ENCODE results near the gene ALKBH8. TPM values are rescaled to one million over a fixed set of nuclear protein-coding genes. Genes with fewer than 3 reads are reported as not detected.
"Not testable (repeated sequence)": the region's sequence is repeated elsewhere in the genome, so short reads cannot be mapped to it uniquely, and the experiment has no call there.

Gene ALKBH8
- total RNA-seq, 1 donor from 2014 or later: 13.3 TPM

DNA sequence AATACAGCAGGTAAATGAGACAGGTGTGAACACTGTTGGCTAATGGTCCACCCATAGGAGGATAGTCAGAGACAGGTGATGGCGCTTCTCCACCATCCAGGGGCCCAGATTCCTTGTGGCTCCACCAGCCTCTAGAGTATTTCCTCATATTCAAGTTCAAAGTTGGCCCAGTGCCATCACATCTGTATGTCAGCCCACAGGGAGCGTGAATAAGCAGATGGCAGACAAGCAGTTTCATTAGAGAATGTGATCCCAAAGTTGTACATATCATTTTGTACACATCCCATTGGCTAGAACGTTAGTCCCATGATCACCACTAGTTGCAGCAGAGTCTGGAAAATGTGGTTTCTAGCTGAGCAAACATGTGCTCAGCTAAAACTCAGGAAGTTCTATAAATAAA, 96.9 kb downstream of the ALKBH8 start:
- no peaks in the 10 kb centered on the region for H3K36me3 Mint-ChIP-seq (ENCODE audit: low read depth)
- peaks cover 7% of the 10 kb centered on the region for H3K9me3 Mint-ChIP-seq
- H3K4me1 Mint-ChIP-seq: no peaks in the 10 kb centered on the region
- no peak overlapping the region for H3K27ac Mint-ChIP-seq
- H3K27me3 Mint-ChIP-seq: peaks cover 14% of the 10 kb centered on the region
- intact Hi-C loops (cut with micrococcal nuclease): no loop called here
- peak; percentile 34 for DNase-seq
- no peak overlapping the region for H3K4me3 Mint-ChIP-seq

DNA sequence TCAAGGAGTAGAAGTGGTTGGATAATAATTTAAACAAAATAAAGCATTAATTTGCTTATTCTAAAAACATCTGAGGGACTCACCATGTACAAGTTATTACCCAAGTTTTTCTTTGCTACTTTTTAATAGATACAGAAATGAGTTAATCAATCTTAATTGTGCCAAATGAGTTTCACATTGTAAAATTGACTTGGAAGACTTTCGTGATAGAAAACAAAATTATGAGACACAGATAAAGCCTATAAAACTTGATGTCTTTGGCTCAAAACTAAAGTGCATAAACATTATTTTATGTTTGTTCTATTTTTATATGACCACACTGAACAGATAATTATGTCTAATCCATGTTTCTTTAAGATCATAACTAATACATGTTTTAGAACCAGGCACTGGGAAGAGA, 97.8 kb downstream of the ALKBH8 start:
- Mint-ChIP-seq H3K36me3 (ENCODE audit: low read depth) (no peaks in the 10 kb centered on the region), H3K9me3 (peaks cover 15% of the 10 kb centered on the region), H3K4me1 (no peaks in the 10 kb centered on the region), H3K27ac (no peak overlapping the region), H3K27me3 (peaks cover 21% of the 10 kb centered on the region), H3K4me3 (no peak overlapping the region)
- intact Hi-C loops (cut with micrococcal nuclease): no loop called here
- no peak for DNase-seq

DNA sequence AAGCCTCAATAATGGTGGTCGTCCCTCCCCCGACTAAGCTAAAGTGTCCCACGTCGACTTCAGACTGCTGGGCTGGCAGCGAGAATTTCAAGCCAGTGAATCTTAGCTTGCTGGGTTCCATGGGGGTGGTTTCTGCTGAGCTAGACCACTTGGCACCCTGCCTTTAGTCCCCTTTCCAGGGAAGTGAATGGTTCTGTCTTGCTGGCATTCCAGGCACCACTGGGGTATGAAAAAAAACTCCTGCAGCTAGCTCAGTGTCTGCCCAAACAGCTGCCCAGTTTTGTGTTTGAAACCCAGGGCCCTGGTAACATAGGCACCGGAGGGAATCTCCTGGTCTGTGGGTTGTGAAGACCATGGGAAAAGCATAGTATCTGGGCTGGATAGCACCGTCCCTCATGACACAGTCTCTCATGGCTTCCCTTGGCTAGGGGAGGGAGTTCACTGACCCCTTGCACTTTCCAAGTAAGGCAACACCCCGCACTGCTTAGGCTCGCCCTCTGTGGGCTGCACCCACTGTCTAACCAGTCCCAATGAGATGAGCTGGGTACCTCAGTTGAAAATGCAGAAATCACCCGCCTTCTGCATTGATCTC, 99.2 kb downstream of the ALKBH8 start:
- H3K4me3 Mint-ChIP-seq; H3K4me1 Mint-ChIP-seq; intact Hi-C loops (cut with micrococcal nuclease); H3K36me3 Mint-ChIP-seq (ENCODE audit: low read depth); H3K27ac Mint-ChIP-seq: not testable (repeated sequence)
- Mint-ChIP-seq H3K9me3 (peaks cover 15% of the 10 kb centered on the region), H3K27me3 (peaks cover 22% of the 10 kb centered on the region)
- DNase-seq: peak; percentile 24

DNA sequence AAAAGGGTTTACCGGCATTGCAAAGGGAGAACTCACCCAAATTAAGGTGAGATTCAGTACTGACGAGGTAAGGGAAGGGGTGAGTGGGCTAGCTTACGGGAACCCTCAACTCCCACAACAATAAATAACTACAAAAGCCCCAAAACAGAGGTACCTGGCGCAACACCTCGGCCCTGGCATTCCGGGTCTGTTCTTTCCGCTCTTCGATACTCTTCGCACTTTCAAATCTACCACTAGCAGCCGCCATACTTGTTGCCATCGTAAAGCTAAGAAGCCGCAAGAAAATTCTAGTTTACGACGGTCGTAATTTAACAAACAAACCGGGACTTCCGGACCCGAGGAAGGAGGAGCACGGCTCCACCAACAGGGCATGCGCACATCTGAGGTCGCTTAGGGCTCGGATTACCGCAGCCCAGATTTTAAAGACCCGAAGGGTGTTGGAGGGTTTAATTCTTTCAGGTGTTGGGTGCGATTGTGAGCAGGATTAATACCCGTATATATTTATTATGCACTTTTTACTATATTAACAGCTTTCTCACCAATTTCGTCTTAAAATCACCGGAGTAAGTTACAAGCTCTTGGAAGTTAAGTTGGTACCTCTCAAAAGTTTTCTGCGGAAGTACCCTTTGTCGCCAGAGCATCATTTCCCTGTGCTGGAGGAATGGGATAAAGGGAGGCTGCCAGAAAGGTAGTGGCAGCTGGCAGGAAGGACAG, 107.8 kb downstream of the ALKBH8 start, which contains the start of gene CWF19L2:
Gene CWF19L2, minus strand, starts transcription at position 268 of the 714 bp plus-strand sequence. Its CDS starts 9 bp downstream, at position 259.
- peak; percentile 96 for DNase-seq
- H3K27ac Mint-ChIP-seq: peak within 1 kb of the TSS; percentile 87
- peaks cover 22% of the 10 kb centered on the region for H3K4me1 Mint-ChIP-seq
- H3K27me3 Mint-ChIP-seq: peaks cover 7% of the 10 kb centered on the region
- H3K9me3 Mint-ChIP-seq: peaks cover 4% of the 10 kb centered on the region
- H3K36me3 Mint-ChIP-seq (ENCODE audit: low read depth): peaks cover 13% of the 10 kb centered on the region
- peak within 1 kb of the TSS; percentile 85 for H3K4me3 Mint-ChIP-seq
- intact Hi-C loops (cut with micrococcal nuclease): loop anchor here (1.0 to 10.0 kb wide), 3 partner anchors 108 to 1435 kb away; partner anchors contain the start of genes AASDHPPT, ALKBH8, KBTBD3 and MSANTD4

DNA sequence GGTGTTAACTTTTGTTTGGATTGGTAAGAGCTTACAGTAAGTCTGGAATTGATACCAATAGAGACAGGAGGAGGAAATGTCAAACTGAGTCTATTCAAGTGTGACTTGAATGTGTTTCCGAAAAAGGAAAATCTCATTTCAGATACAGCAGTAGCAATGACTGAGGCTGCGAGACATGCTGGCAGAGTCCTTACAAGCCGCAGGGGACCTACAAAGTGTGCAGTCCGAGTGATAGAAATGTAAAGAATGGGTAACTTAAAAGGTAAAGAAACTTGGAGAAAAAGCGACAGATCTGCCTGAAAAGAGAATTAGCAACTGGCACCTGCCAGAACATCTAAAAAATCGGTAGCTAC, 108.4 kb downstream of the ALKBH8 start:
- peaks cover 23% of the 10 kb centered on the region for H3K4me1 Mint-ChIP-seq
- peak; percentile 69 for DNase-seq
- peak overlapping the region; percentile 87 for H3K27ac Mint-ChIP-seq
- peaks cover 16% of the 10 kb centered on the region for H3K36me3 Mint-ChIP-seq (ENCODE audit: low read depth)
- H3K4me3 Mint-ChIP-seq: peak overlapping the region; percentile 85
- intact Hi-C loops (cut with micrococcal nuclease): loop anchor here (1.0 to 10.0 kb wide), 3 partner anchors 108 to 1435 kb away; partner anchors contain the start of genes AASDHPPT, ALKBH8, KBTBD3 and MSANTD4
- H3K27me3 Mint-ChIP-seq: peaks cover 4% of the 10 kb centered on the region
- H3K9me3 Mint-ChIP-seq: peaks cover 4% of the 10 kb centered on the region

DNA sequence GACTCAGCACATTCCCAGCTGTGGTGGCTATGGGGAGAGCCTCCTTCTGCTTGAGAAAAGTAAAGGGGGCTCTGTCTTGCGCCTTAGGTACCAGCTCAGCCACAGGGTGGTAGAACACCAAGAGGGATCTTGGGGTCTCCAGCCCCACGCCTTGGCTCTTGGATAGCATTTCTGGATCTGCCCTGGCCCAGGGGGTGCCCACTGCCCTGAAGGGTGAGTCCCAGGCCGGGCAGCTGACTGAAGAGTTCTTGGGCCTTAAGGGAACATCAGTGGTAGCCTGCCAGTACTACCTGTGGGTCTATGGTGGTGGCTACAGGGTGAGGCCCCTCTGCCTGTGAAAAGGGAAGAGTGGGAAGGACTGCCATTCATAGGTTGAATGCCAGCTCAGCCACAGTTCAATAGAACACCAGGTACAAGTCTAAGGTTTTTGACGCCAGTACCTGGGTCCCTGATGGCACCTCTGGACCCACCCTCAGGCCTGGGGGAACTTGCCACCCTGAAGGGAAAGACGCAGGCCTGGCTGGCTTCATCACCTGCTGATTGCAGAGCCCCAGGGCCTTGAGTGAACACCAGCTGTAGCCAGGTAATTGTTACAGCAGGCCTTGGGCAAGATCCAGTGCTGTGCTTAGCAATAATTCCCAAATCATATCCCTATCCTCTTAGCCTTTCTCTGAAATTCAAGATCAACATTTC, 111.8 kb downstream of the ALKBH8 start:
- DNase-seq: no peak
- H3K27ac Mint-ChIP-seq: no peak overlapping the region

More for the DNA sequence above, 111.8 kb downstream of the ALKBH8 start:
- H3K27me3 Mint-ChIP-seq: no peaks in the 10 kb centered on the region
- peaks cover 20% of the 10 kb centered on the region for H3K36me3 Mint-ChIP-seq (ENCODE audit: low read depth)
- H3K9me3 Mint-ChIP-seq: peaks cover 4% of the 10 kb centered on the region
- no peak overlapping the region for H3K4me3 Mint-ChIP-seq
- intact Hi-C loops (cut with micrococcal nuclease): loop anchor here (10.0 kb wide), 1 partner anchor 1379 kb away; the partner anchor contains the start of genes AASDHPPT and KBTBD3
- H3K4me1 Mint-ChIP-seq: peaks cover 25% of the 10 kb centered on the region

Other genes starting within 250 kb of the ALKBH8 start
- 16.1 and 17.6 TPM in 2 replicates for gene CWF19L2, start 107.9 kb downstream of the ALKBH8 start, total RNA-seq
- gene ELMOD1, start 25.4 kb upstream of the ALKBH8 start, total RNA-seq: not detected in 2 replicates
- not detected in 2 replicates for gene SLN, start 146.3 kb upstream of the ALKBH8 start, total RNA-seq